Activated T-helper 2 cell treated with anti-CD3 and anti-CD28 coated beads, Interferon-gamma antibody, Interleukin-2, Interleukin-4, amounts not matched to agents 10 μg/mL and 5 μg/mL and 100 μg/mL, durations not matched to agents 14 hours and 24 hours and 36 hours (primary cell): ENCODE measurements around the gene BBS9. TPM values are rescaled to one million over a fixed set of nuclear protein-coding genes. Genes with fewer than 3 reads are reported as not detected.
A peak's percentile ranks its signal among the peaks of the same experiment; 100 is the strongest.

ENCODE experiments used
- DNase-seq: peaks from one replicate; pipeline ENCODE4 v3.0.0; 2021; ENCODE audit warnings: low spot score
- H3K27ac Mint-ChIP-seq: one replicate; pipeline ENCODE4 v1.8.0; 2021; ENCODE audit warnings: mixed read lengths
- H3K27me3 Mint-ChIP-seq: one replicate; pipeline ENCODE4 v1.8.0; 2021; ENCODE audit warnings: low read depth, mixed read lengths
- H3K36me3 Mint-ChIP-seq: one replicate; pipeline ENCODE4 v1.8.0; 2021; ENCODE audit warnings: low read depth, mixed read lengths
- H3K4me1 Mint-ChIP-seq: one replicate; pipeline ENCODE4 v1.8.0; 2021; ENCODE audit warnings: low read depth, mixed read lengths
- H3K4me3 Mint-ChIP-seq: one replicate; pipeline ENCODE4 v1.8.0; 2021; ENCODE audit warnings: low read depth, mild to moderate bottlenecking, moderate library complexity, mixed read lengths
- H3K9me3 Mint-ChIP-seq: one replicate; pipeline ENCODE4 v1.8.0; 2021; ENCODE audit warnings: mixed read lengths
- intact Hi-C: fragments of 100-400 bp; cut with micrococcal nuclease; formaldehyde crosslinking; loops from one replicate; pipeline ENCODE4 v1.15.1; 2023
- total RNA-seq: library from RNA; stranded (reverse); gene quantifications from 2 replicates; pipeline ENCODE4 v1.2.3, GENCODE V29; 2022

The BBS9 gene
- total RNA-seq, 1 donor from 2014 or later = 6.8 TPM

GRCh38 chr7:33107136-33108066 lies 22.0 kb upstream of the BBS9 start:
- DNase-seq = peak; percentile 27
- intact Hi-C loops = loop anchor here (1.0 to 10.0 kb wide), 6 partner anchors 150 to 615 kb away; partner anchors contain the start of genes FKBP9, KBTBD2 and LSM5
- peaks cover 28% of the 10 kb centered on the region for H3K4me1 Mint-ChIP-seq
- peak overlapping the region; percentile 90 for H3K4me3 Mint-ChIP-seq
- H3K27me3 Mint-ChIP-seq = peaks cover 16% of the 10 kb centered on the region
- H3K27ac Mint-ChIP-seq = peak overlapping the region; percentile 49
- H3K36me3 Mint-ChIP-seq = peaks cover 12% of the 10 kb centered on the region
- H3K9me3 Mint-ChIP-seq = no peaks in the 10 kb centered on the region

GRCh38 chr7:33108554-33109004 lies 20.8 kb upstream of the BBS9 start:
- H3K4me3 Mint-ChIP-seq = peak overlapping the region; percentile 90
- peaks cover 28% of the 10 kb centered on the region for H3K4me1 Mint-ChIP-seq
- H3K9me3 Mint-ChIP-seq = no peaks in the 10 kb centered on the region
- H3K36me3 Mint-ChIP-seq = peaks cover 4% of the 10 kb centered on the region
- peak overlapping the region; percentile 65 for H3K27ac Mint-ChIP-seq
- intact Hi-C loops = loop anchor here (1.0 to 10.0 kb wide), 9 partner anchors 21 to 616 kb away; partner anchors contain the start of genes BBS9, FKBP9, KBTBD2 and LSM5
- H3K27me3 Mint-ChIP-seq = peaks cover 21% of the 10 kb centered on the region
- no peak for DNase-seq

DNA sequence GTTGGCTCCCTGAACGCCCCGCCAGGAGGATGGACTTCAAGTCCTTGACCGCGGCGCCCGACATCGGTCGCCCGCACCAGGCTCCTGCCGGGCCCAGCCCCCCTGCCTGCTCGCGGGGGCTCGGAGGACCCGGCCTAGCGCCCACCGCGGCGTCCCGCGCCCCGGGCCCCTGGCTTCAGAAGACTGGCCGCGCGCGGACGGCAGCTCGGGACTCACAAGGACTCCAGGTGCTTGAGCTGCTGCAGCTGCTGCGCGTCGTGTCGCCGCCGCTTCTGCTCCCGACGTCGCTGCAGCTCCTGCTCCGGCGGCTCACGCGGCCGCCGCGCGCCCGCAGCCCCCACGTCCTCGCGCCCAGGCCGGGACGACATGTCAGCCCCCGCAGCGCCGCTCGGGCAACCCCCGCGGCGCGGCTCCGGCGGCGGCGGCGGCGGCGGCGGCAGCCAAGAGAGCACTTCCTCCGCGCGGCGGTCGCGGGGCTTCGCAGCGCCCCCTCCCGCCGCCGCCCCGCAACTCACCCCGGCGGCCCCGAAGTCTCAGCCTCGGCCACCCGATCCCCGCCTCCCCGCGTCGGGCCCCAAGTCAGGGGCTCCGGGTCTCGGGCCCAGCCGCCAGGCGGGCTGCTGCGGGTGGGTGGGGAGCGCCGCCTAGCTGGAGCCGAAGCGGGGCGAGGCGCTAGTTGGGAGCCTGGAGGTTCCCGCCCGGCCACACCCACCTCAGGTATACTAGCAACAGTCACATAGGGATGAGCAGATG lies 20.2 kb upstream of the BBS9 start, which contains the start of gene RP9:
TSS of gene RP9 (minus strand) at position 400 of the 753 bp plus-strand sequence. CDS start at position 368, 32 bp downstream.
- intact Hi-C loops = loop anchor here (1.0 to 10.0 kb wide), 8 partner anchors 20 to 617 kb away; partner anchors contain the start of genes BBS9, FKBP9 and LSM5
- Mint-ChIP-seq H3K27me3 (peaks cover 22% of the 10 kb centered on the region), H3K4me3 (peak within 1 kb of the TSS; percentile 90), H3K4me1 (peaks cover 23% of the 10 kb centered on the region), H3K36me3 (no peaks in the 10 kb centered on the region), H3K9me3 (no peaks in the 10 kb centered on the region), H3K27ac (peak within 1 kb of the TSS; percentile 65)
- peak; percentile 73 for DNase-seq

DNA sequence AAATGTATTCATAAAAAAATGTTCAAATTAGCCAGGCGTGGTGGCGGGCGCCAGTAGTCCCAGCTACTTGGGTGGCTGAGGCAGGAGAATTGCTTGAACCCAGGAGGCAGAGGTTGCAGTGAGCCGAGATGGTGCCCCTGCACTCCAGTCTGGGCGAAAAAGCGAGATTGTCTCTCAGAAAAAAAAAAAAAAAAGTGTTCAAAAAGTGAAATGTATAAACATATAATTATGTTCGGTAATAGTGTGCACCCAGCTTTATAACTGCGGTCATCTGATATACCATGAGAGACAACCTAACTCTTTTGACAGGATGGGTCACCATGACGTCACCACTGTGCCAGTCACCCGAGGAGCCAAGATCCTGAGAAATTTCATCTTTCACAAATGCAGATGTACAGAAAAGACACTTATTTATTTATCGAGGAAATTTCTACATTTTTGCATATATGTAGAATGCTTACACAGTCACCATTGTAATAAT lies 19.6 kb upstream of the BBS9 start:
- H3K36me3 Mint-ChIP-seq = no peaks in the 10 kb centered on the region
- no peaks in the 10 kb centered on the region for H3K9me3 Mint-ChIP-seq
- DNase-seq = no peak
- intact Hi-C loops = loop anchor here (1.0 to 10.0 kb wide), 9 partner anchors 9 to 617 kb away; partner anchors contain the start of genes BBS9, FKBP9 and LSM5
- peaks cover 23% of the 10 kb centered on the region for H3K4me1 Mint-ChIP-seq
- H3K4me3 Mint-ChIP-seq = peak overlapping the region; percentile 52
- H3K27ac Mint-ChIP-seq = no peak overlapping the region
- peaks cover 27% of the 10 kb centered on the region for H3K27me3 Mint-ChIP-seq

GRCh38 chr7:33111614-33112013 lies 17.8 kb upstream of the BBS9 start:
- Mint-ChIP-seq H3K9me3 (no peaks in the 10 kb centered on the region), H3K4me1 (peaks cover 20% of the 10 kb centered on the region), H3K27me3 (peaks cover 39% of the 10 kb centered on the region), H3K36me3 (no peaks in the 10 kb centered on the region), H3K27ac (no peak overlapping the region), H3K4me3 (no peak overlapping the region)
- no peak for DNase-seq
- intact Hi-C loops = no loop called here

- no peaks in the 10 kb centered on the region for H3K36me3 Mint-ChIP-seq
- DNase-seq = no peak
- intact Hi-C loops = no loop called here
- peaks cover 54% of the 10 kb centered on the region for H3K27me3 Mint-ChIP-seq
- H3K27ac Mint-ChIP-seq = no peak overlapping the region
- H3K9me3 Mint-ChIP-seq = peaks cover 8% of the 10 kb centered on the region
- peaks cover 1% of the 10 kb centered on the region for H3K4me1 Mint-ChIP-seq
- H3K4me3 Mint-ChIP-seq = no peak overlapping the region
Observed at GRCh38 chr7:33114976-33115375, 14.4 kb upstream of the BBS9 start.

GRCh38 chr7:33118383-33118782 lies 11.0 kb upstream of the BBS9 start:
- no peak for DNase-seq
- Mint-ChIP-seq H3K36me3 (no peaks in the 10 kb centered on the region), H3K9me3 (peaks cover 8% of the 10 kb centered on the region), H3K4me3 (no peak overlapping the region), H3K27me3 (peaks cover 43% of the 10 kb centered on the region), H3K4me1 (no peaks in the 10 kb centered on the region), H3K27ac (no peak overlapping the region)
- intact Hi-C loops = loop anchor here (1.0 kb wide), 1 partner anchor 8 kb away; no protein-coding TSS in a partner anchor

GRCh38 chr7:33127085-33127484 lies 2.3 kb upstream of the BBS9 start:
- no peaks in the 10 kb centered on the region for H3K9me3 Mint-ChIP-seq
- DNase-seq = no peak
- peaks cover 18% of the 10 kb centered on the region for H3K4me1 Mint-ChIP-seq
- intact Hi-C loops = no loop called here
- no peak overlapping the region for H3K4me3 Mint-ChIP-seq
- H3K36me3 Mint-ChIP-seq = no peaks in the 10 kb centered on the region
- H3K27ac Mint-ChIP-seq = no peak overlapping the region
- H3K27me3 Mint-ChIP-seq = no peaks in the 10 kb centered on the region

- no peak for DNase-seq
Observed at GRCh38 chr7:33128631-33128989, 754 bp upstream of the BBS9 start.

DNA sequence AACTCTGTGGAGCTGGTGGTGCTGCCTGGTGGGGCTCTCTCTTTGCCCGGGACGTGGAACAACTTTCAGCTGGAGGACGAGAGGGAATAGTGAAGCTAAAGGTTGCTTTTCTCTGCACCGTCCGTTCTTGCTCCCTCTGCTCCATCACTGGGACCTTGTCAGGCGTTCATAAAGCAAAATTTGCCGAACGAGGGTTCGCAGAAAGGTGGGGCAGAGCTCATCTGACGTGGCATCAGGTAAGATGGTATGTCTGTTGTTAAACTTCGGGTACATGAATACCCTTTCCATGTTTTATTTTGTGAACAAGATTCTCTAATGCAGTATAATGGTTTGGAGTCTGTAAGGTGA lies 416 bp downstream of the BBS9 start:
- intact Hi-C loops = loop anchor here (1.0 to 2.0 kb wide), 4 partner anchors 20 to 635 kb away; partner anchors contain the start of genes AVL9 and RP9
- Mint-ChIP-seq H3K9me3 (no peaks in the 10 kb centered on the region), H3K4me3 (peak overlapping the region; percentile 96), H3K27me3 (no peaks in the 10 kb centered on the region), H3K36me3 (no peaks in the 10 kb centered on the region), H3K4me1 (peaks cover 19% of the 10 kb centered on the region), H3K27ac (peak overlapping the region; percentile 83)
- DNase-seq = no peak

More at GRCh38 chr7:33128631-33128989, 754 bp upstream of the BBS9 start:
- peak overlapping the region; percentile 96 for H3K4me3 Mint-ChIP-seq
- peak overlapping the region; percentile 83 for H3K27ac Mint-ChIP-seq
- H3K27me3 Mint-ChIP-seq = no peaks in the 10 kb centered on the region
- no peaks in the 10 kb centered on the region for H3K9me3 Mint-ChIP-seq
- H3K4me1 Mint-ChIP-seq = peaks cover 19% of the 10 kb centered on the region
- intact Hi-C loops = loop anchor here (2.0 kb wide), 2 partner anchors 236 to 634 kb away; partner anchors contain the start of gene AVL9
- no peaks in the 10 kb centered on the region for H3K36me3 Mint-ChIP-seq

DNA sequence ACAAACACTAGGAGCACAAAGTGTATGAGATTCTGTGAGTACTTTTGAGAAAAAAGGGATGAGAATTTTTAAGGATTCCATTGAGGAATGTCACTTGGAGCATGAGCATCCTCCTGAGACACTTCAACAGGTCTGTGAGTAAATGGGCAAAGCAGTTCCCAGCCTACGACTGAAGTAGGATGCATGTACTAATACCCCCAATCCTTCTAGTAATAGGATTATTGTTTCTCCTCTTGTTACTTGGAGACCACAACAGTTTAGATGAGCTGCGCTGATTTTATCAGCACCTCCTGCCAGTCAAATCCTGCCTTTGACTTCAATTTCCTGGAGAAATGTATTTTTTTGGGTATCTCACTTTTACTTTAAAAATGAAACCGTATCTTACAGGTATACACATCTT lies 820 bp downstream of the BBS9 start:
- H3K27me3 Mint-ChIP-seq = no peaks in the 10 kb centered on the region
- peaks cover under 1% of the 10 kb centered on the region for H3K9me3 Mint-ChIP-seq
- H3K36me3 Mint-ChIP-seq = no peaks in the 10 kb centered on the region
- no peak for DNase-seq
- intact Hi-C loops = no loop called here
- H3K4me1 Mint-ChIP-seq = peaks cover 19% of the 10 kb centered on the region
- peak overlapping the region; percentile 83 for H3K27ac Mint-ChIP-seq
- peak overlapping the region; percentile 96 for H3K4me3 Mint-ChIP-seq

GRCh38 chr7:33137103-33137502 lies 7.7 kb downstream of the BBS9 start:
- H3K4me3 Mint-ChIP-seq = no peak overlapping the region
- intact Hi-C loops = no loop called here
- H3K4me1 Mint-ChIP-seq = peaks cover 1% of the 10 kb centered on the region
- H3K36me3 Mint-ChIP-seq = no peaks in the 10 kb centered on the region
- H3K9me3 Mint-ChIP-seq = peaks cover 8% of the 10 kb centered on the region
- H3K27ac Mint-ChIP-seq = no peak overlapping the region
- DNase-seq = no peak
- no peaks in the 10 kb centered on the region for H3K27me3 Mint-ChIP-seq
